Measurements from ENCODE around the gene PTGER1. TPM values are rescaled to one million over a fixed set of nuclear protein-coding genes. Genes with fewer than 3 reads are reported as not detected.

Gene PTGER1
- total and polyA plus RNA-seq, 9 of the 15 experiments (the other 6 are each of a cell fraction or from before 2014, with no cell fraction given) = 0.06 to 0.36 (median 0.31) TPM; not detected in 5

GRCh38 chr19:14519245-14519859 is 44.2 kb upstream of the PTGER1 start (continued):
- TF ChIP-seq MBD1 (CRISPR knock-in tag; IDR thresholded peaks at IDR 0.05) (no peak), HNRNPH1 (optimal IDR thresholded peaks at IDR 0.05; ENCODE audit: low read depth, low read length) (no peak), ZNF785 (CRISPR knock-in tag; IDR thresholded peaks at IDR 0.05) (no peak), ELF2 (CRISPR knock-in tag; IDR thresholded peaks at IDR 0.05) (0 out of 2 replicates have a peak, but pooled peaks have one; percentile 8), CREB3 (tag; conservative IDR thresholded peaks at IDR 0.05; ENCODE audit: low read depth) (no peak), OTX1 (CRISPR knock-in tag; IDR thresholded peaks at IDR 0.05) (no peak), THRAP3 (IDR thresholded peaks at IDR 0.05; ENCODE audit: borderline replicate concordance) (0 out of 2 replicates have a peak, but pooled peaks have one; percentile 69)
